HG02981 (cell line): ENCODE data around the gene ZMAT5.

Experiments
- ATAC-seq: cut with Tn5 transposase; IDR thresholded peaks from one replicate; pipeline ENCODE4 v1.9.1; 2021; ENCODE audit warnings: mild to moderate bottlenecking, moderate library complexity; ENCODE audit not compliant: unreplicated experiment

Gene ZMAT5, protein sequence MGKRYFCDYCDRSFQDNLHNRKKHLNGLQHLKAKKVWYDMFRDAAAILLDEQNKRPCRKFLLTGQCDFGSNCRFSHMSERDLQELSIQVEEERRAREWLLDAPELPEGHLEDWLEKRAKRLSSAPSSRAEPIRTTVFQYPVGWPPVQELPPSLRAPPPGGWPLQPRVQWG

DNA sequence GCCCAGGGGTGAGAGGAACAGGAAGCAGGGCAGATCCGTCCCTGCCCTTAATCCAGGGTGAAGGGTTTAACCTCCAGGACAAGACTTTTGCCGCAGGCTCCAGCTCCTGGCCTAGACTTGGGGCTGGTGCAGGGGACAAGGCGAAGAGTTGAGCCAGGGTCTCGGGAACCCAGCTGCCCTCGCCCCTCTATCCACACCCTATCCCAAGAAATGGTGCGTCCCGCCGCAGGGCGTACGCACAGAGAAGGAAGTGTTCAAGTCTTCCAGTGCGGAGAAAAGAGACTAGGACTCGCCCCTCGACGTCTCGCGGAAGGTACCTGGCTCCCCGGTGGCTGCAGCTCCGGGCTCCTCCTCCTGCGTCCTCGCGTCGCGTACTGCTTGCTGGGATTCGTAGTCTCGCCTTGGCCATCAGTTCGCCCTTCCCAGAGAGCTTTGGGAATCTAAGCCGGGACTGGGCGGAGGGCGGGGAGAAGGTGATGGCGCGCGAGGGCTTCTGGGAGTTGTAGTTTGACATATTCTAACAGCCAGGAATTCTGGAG is at the start of gene ZMAT5:
ZMAT5 (minus strand) TSS at position 376 of the 539 bp plus-strand sequence. CDS start 18,463 bp downstream, outside the sequence.
- peak; percentile 88 for ATAC-seq

- ATAC-seq = no peak
These were observed 49.7 kb upstream of the ZMAT5 start for GRCh38 chr22:29816539-29816938.

DNA sequence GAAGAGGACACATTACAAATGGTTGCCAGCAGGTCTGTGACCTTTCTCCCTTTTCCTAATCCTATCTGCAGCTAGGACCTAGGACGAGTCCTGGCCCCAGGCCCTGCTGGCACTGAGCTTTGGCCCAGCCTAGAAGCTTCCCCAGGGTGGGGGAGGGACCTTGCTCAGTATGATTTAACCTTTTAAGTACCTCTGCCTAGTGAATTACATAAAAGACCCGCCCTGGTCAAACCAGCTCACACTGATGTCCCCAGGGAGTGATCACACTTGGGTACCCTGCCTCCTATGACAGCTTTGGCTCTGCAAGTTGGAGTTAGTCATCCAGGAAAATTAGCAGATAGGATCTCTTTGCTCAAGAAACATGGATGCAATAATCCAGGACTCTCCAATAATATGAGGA is 49.3 kb upstream of the ZMAT5 start:
- ATAC-seq = no peak

GRCh38 chr22:29815580-29815979 is 48.8 kb upstream of the ZMAT5 start:
- ATAC-seq = no peak

- no peak for ATAC-seq
These were observed 47.2 kb upstream of the ZMAT5 start for GRCh38 chr22:29814003-29814402.

DNA sequence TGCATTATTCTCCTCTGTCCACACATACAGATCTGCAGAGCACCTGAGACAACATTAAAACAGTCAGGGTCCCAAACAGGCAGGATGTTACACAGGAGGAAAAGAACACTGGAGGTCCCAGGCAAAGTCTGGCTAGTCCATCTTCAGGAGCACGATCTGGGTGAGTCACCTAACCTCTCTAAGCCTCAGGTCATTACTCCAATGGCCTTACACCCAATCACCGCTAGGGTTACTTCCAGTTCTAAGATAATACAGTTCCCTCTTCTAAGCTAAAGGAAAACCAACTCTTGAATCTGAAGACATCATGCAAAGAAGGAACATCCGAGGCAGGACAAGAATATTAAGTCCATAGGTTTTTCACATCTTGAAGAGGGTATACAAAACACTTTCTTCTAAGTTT is 46.8 kb upstream of the ZMAT5 start:
- ATAC-seq = no peak

DNA sequence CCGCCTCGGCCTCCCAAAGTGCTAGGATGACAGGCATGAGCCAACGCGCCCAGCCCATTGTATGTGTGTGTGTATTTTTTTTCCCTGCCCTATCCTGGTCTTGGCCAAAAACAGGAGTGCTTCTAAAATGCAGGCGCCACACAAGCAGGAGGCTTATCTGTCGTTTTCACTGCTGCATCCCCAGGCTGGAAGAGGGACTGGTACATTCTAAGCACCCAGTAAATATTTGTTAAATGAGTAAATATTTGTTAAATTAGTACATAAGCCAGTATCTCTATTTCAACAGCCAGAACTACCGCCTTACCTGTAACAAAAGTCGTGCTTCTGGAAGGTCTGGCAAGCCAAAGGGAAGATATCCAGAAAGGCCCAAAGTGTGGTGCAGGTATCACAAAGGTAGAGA is 46.3 kb upstream of the ZMAT5 start:
- ATAC-seq = no peak

DNA sequence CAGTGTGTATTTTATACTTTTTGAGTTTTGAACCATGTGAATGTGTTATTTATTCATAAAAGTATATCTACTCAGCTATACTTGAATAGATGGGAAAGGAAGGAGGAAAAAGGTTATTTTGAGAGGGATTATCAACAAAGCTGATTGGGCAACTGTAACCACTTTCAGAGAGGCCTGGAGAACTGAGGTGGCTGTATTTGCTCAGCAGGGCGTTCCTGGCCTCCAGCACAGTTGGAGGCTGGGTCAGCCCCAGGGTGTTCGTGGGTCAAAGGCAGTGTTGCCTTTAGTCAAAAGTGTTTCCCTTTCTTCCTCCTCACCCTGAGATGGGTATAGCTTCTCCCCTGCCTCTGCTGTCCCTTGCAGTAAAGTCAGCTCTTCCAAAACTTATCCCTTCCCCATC is 44.6 kb upstream of the ZMAT5 start:
- no peak for ATAC-seq

DNA sequence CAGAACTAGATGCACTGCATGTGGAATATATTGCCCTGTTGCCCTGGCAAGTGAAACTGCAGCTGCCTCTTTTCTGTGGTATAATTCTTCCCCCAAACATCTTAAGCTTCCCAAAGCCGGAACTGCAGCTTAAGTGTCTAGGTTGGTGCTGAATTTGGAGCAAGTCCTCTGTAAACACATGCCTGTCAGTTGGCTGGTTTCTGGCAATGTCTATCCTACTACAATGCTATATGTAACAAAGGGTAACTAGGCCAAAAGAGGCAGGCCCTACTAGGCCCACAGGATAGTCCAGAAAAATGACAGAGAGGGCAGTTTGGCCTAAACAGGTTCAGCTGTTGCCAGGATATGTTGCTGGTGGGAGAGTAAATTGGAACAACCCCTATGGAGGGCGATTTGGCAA is 43.4 kb upstream of the ZMAT5 start:
- no peak for ATAC-seq

DNA sequence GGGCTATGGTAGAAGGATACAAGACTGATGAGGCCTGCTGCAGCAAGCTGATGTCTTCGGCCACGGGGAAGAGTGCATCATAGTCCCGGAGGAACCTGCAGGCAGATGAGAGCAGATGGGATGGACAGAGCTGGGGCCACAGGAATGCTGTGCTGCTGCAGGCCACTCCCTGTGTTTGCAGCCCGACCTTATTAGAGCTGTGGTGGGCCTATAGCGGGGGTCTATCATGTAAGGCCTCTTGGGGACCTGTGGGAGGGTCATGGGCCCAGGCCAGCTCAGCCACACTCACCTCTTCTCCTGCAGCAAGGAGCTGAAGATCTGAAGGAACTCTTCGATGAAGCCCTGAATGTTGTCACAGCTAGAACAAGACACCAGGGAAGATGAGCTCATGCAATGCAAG is 39.4 kb upstream of the ZMAT5 start:
- ATAC-seq = no peak

GRCh38 chr22:29804985-29805384 is 38.2 kb upstream of the ZMAT5 start:
- no peak for ATAC-seq

DNA sequence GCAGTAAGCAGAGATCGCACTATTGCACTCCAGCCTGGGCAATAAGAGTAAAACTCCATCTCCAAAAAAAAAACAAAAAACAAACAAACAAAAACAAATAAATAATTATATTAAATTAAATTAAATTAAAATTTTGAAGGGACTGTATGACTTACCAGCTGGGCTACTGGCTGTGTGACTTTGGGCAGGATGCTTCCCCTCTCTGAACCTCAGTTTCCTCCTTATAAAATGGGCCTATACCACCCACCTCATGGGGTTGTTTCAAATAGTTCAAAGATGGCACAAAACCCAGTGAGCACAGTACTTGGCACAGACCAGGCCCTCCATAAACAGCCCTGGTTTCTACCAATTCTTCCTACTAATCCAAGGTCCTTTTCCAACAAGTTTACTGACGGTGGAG is 36.4 kb upstream of the ZMAT5 start:
- no peak for ATAC-seq

- no peak for ATAC-seq
These were observed 35.0 kb upstream of the ZMAT5 start for GRCh38 chr22:29801796-29802195.

- no peak for ATAC-seq
These were observed 34.3 kb upstream of the ZMAT5 start for GRCh38 chr22:29801153-29801552.

- ATAC-seq = no peak
These were observed 32.4 kb upstream of the ZMAT5 start for GRCh38 chr22:29799217-29799680.

- no peak for ATAC-seq
These were observed 32.0 kb upstream of the ZMAT5 start for GRCh38 chr22:29798801-29799200.

- no peak for ATAC-seq
These were observed 31.5 kb upstream of the ZMAT5 start for GRCh38 chr22:29798318-29798717.

DNA sequence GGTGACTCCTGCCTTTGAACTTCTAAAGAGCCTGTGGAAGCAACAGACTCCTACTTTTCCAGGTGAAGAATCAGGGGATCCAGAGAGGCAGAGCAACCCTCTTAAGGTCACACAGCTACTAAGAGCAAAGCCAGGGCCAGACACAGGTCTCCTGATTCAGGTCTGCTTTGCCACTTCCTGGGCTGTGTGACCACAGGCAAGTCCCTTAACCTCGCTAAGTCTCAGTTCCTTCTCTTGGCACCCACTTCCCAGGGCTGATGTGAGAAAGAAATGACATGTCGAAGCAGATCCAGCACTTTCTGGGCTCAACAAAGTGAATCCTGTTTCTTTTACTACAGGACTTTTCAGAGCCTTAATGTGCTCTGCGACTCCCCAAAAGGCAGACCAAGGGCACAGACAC is 30.5 kb upstream of the ZMAT5 start:
- no peak for ATAC-seq

DNA sequence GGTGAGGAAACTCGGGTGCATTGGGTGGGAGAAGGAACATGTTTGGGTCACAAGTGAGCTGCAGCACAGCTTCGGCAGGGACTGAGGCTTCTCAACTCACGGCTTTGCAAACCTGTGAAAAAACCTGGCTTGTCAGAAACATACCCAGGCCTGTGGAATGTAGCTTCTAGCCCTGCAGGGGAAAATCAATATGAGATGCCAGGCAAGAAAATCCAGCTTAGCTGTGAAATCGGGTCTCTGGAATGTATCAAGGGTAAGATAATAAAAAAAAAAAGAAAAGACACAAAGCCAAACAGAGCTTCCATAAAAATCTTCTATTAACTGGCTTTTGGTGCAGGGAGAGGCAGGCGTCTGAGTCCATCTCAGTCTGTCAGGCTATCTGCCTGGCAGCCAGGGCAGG is 28.9 kb upstream of the ZMAT5 start:
- ATAC-seq = no peak

DNA sequence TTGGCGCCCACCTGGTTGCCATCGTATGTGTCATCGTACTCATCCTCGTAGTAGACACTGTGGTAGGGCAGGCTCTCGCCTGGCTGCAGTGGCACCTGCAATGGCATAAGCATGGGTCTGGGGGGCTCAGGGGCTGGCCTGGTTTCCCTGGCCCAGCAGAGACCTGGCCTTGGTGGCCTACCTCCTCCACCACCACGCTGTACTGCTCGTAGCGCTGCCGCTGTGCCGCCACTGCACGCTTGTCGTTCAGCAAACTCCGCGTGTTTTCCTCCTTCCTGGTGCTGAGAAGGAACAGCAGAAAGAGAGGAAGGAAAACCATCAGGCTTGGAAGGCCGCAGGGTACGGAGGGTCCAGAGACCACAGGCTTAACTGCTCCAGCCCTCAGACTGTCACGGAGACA is 26.6 kb upstream of the ZMAT5 start:
- ATAC-seq = no peak

DNA sequence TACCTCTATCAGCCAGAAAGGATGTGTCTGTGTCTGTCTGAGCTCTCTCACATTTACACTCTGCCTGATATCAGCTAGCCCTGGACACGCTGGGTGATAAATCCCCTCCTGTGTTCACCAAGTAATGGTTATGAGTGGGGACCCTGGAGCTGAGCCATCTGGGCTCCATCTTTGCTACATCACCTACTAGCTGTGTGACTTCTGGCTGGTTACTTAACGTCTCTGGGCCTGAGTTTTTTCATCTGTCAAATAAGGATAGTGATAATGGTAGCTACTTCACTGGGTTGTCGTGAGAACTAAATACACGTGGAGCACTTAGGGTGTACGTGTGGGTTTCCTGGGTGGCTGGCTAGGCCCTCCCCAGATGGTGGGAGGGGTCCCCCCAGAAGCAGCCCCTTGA is 23.3 kb upstream of the ZMAT5 start:
- ATAC-seq = no peak

DNA sequence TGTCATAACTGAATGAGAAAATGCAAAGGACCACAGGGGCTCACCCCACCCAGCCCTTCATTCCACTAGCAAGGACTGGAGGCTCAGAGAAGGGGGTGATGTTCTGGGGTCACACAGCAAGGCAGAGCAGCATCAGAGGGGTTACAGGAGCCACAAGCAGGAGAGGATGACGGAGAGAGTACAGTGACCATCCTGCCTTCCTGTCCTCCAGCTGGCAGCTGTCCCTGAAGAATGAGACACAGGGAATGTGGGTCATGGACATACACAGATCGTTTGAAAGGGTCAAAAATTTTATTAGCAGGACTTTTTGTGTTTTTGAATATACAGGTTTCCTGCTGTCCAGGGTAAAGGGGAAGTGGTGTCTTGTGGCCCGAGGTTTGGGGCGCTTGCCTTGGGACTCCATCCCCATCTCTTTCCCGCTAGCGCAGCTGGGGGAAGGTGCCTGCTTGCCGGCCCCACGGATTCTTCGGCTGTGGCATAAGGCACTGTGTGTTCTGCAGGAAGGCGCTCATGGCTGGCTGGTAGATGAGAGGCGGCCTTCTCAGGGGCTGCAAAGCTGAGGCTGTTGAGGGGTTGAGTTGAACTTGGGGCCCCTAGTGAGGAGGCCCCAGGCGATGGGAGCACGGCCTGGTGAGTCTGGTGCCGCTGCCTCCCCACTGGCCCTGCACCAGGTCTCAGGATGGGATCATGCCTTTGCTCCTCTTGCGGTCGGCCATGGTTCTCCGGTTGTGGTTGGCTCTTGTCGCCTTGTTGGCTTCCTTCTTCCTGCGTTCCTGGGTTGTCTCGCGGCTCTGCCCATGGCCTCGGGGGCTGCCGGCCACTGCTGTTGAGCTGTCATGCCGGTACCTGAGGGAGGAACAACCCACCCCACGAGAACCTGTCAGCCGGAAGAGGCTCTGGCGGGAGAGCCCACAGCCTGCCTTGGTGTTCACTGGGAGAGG is 21.8 kb upstream of the ZMAT5 start:
- ATAC-seq = no peak
